HepG2 (cell line): Measurements from ENCODE around the gene RECK.

Source experiments
- DZIP1 ChIP-seq: sonication (generic); formaldehyde crosslinking; IDR thresholded peaks from 2 replicates; pipeline ENCODE4 v1.5.0; 2020; ENCODE audit warnings: mild to moderate bottlenecking, missing genetic modification reagents
- ELF1 ChIP-seq: sonication (generic); formaldehyde crosslinking; IDR thresholded peaks from 2 replicates; pipeline ENCODE4 v1.4.0; 2020; ENCODE audit warnings: missing genetic modification reagents
- HMGXB4 ChIP-seq, 2 experiments: sonication (generic) in 1 of 2; formaldehyde crosslinking in 1 of 2; IDR thresholded peaks; 2 replicates each; pipeline versions ENCODE4 v1.4.0 to v1.6.1; 2018 to 2020; ENCODE audit warnings: missing genetic modification reagents in 2 of 2, borderline replicate concordance in 1 of 2, low read depth in 1 of 2, mild to moderate bottlenecking in 1 of 2, missing biosample characterization in 1 of 2
- KLF16 ChIP-seq, 2 experiments: sonication (generic) in 1 of 2; formaldehyde crosslinking in 1 of 2; IDR thresholded peaks; 2 replicates each; pipeline versions ENCODE4 v1.6.1 to v1.8.0; 2016 to 2023; ENCODE audit warnings: missing genetic modification reagents in 2 of 2, missing compliant biosample characterization in 1 of 2
- ZSCAN9 ChIP-seq: IDR thresholded peaks from 2 replicates; pipeline ENCODE4 v1.6.1; 2016; ENCODE audit warnings: borderline replicate concordance

- TF ChIP-seq ELF1 (CRISPR knock-in tag): no peak
- no peak for TF ChIP-seq KLF16 (CRISPR knock-in tag; IDR thresholded peaks at IDR 0.05)
- TF ChIP-seq DZIP1: no peak
- TF ChIP-seq HMGXB4 (CRISPR knock-in tag; IDR thresholded peaks at IDR 0.05; ENCODE audit: borderline replicate concordance in 1 of 2, low read depth in 1 of 2): no peak
- no peak for TF ChIP-seq ZSCAN9 (CRISPR knock-in tag)
Observed at GRCh38 chr9:36141761-36142160, 105.0 kb downstream of the RECK start.
